Body of pancreas (tissue), 4 donors: ENCODE measurements around the gene DHFR2.

ENCODE experiments used
- POLR2A ChIP-seq, 3 donors: fragments of 450-650 bp; IDR thresholded peaks; one replicate each; pipeline ENCODE4 v1.6.1; 2016; ENCODE audit warnings: antibody characterized with exemption in 3 of 3, mild to moderate bottlenecking in 2 of 3
- TF ChIP-seq, protein P1 (sequence below), 7 experiments: fragments of 450-650 bp in 4 of 7; fragments of 200-600 bp in 3 of 7; sonication (generic) in 3 of 7; IDR thresholded peaks; one replicate each; pipeline ENCODE4 v1.5.1; 2016 to 2019; ENCODE audit warnings: antibody characterized with exemption in 7 of 7

- TF ChIP-seq, protein P1, sequence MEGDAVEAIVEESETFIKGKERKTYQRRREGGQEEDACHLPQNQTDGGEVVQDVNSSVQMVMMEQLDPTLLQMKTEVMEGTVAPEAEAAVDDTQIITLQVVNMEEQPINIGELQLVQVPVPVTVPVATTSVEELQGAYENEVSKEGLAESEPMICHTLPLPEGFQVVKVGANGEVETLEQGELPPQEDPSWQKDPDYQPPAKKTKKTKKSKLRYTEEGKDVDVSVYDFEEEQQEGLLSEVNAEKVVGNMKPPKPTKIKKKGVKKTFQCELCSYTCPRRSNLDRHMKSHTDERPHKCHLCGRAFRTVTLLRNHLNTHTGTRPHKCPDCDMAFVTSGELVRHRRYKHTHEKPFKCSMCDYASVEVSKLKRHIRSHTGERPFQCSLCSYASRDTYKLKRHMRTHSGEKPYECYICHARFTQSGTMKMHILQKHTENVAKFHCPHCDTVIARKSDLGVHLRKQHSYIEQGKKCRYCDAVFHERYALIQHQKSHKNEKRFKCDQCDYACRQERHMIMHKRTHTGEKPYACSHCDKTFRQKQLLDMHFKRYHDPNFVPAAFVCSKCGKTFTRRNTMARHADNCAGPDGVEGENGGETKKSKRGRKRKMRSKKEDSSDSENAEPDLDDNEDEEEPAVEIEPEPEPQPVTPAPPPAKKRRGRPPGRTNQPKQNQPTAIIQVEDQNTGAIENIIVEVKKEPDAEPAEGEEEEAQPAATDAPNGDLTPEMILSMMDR (IDR thresholded peaks at IDR 0.05), result no peak
- TF ChIP-seq POLR2A (IDR thresholded peaks at IDR 0.05), result no peak
Measured at GRCh38 chr3:94101860-94102259, 39.1 kb upstream of the DHFR2 start.
